HG03565 (cell line): ENCODE results near the gene WAC.
"Not testable (repeated sequence)": the region's sequence is repeated elsewhere in the genome, so short reads cannot be mapped to it uniquely, and the experiment has no call there.

ENCODE experiments used
- ATAC-seq: cut with Tn5 transposase; IDR thresholded peaks from one replicate; pipeline ENCODE4 v1.9.1; 2021; ENCODE audit warnings: mild to moderate bottlenecking, moderate library complexity; ENCODE audit not compliant: unreplicated experiment

The WAC gene

GRCh38 chr10:28560617-28561016 lies 27.7 kb downstream of the WAC start:
- no peak for ATAC-seq

- ATAC-seq, result no peak
Measured at GRCh38 chr10:28561531-28561930, 28.6 kb downstream of the WAC start.

- peak; percentile 61 for ATAC-seq
Measured at GRCh38 chr10:28564905-28565304, 32.0 kb downstream of the WAC start.

- ATAC-seq, result no peak
Measured at GRCh38 chr10:28566458-28567015, 33.6 kb downstream of the WAC start.

GRCh38 chr10:28569506-28570159 lies 36.7 kb downstream of the WAC start:
- ATAC-seq, result no peak

GRCh38 chr10:28570598-28570997 lies 37.7 kb downstream of the WAC start:
- ATAC-seq, result no peak

- ATAC-seq, result no peak
Measured at GRCh38 chr10:28571265-28571664, 38.3 kb downstream of the WAC start.

- not testable (repeated sequence) for ATAC-seq
Measured at GRCh38 chr10:28574214-28574613, 41.3 kb downstream of the WAC start.

GRCh38 chr10:28575852-28576251 lies 42.9 kb downstream of the WAC start:
- no peak for ATAC-seq

GRCh38 chr10:28577506-28577905 lies 44.6 kb downstream of the WAC start:
- ATAC-seq, result no peak

- no peak for ATAC-seq
Measured at GRCh38 chr10:28578454-28578853, 45.5 kb downstream of the WAC start.

GRCh38 chr10:28580825-28581224 lies 47.9 kb downstream of the WAC start:
- no peak for ATAC-seq

GRCh38 chr10:28581916-28582315 lies 49.0 kb downstream of the WAC start:
- no peak for ATAC-seq

GRCh38 chr10:28585076-28585475 lies 52.2 kb downstream of the WAC start:
- no peak for ATAC-seq

- no peak for ATAC-seq
Measured at GRCh38 chr10:28586176-28586575, 53.3 kb downstream of the WAC start.

GRCh38 chr10:28587270-28587969 lies 54.5 kb downstream of the WAC start:
- ATAC-seq, result no peak

GRCh38 chr10:28587970-28588290 lies 55.0 kb downstream of the WAC start:
- ATAC-seq, result no peak

GRCh38 chr10:28592953-28593352 lies 60.0 kb downstream of the WAC start:
- no peak for ATAC-seq

- no peak for ATAC-seq
Measured at GRCh38 chr10:28593811-28594210, 60.9 kb downstream of the WAC start.

- no peak for ATAC-seq
Measured at GRCh38 chr10:28594406-28594805, 61.5 kb downstream of the WAC start.

GRCh38 chr10:28595613-28596012 lies 62.7 kb downstream of the WAC start:
- no peak for ATAC-seq

- ATAC-seq, result no peak
Measured at GRCh38 chr10:28600056-28600455, 67.1 kb downstream of the WAC start.

GRCh38 chr10:28601012-28601411 lies 68.1 kb downstream of the WAC start:
- no peak for ATAC-seq
